ENCODE data around the gene RANBP9. TPM values are rescaled to one million over a fixed set of nuclear protein-coding genes. Genes with fewer than 3 reads are reported as not detected.

RANBP9 gene
- total RNA-seq, 2 donors from 2014 or later, result 43.7 to 45.4 TPM

- peaks cover 16% of the 10 kb centered on the region for H3K36me3 ChIP-seq (ENCODE audit: control insufficient read depth, insufficient read depth, low read length)
- no peaks in the 10 kb centered on the region for H3K4me1 Mint-ChIP-seq
- no peak for TF ChIP-seq CTCF (conservative IDR thresholded peaks at IDR 0.05)
- H3K4me1 ChIP-seq (ENCODE audit: control insufficient read depth, insufficient read depth, low read length), result no peaks in the 10 kb centered on the region
- 92 to 93% methylated on average over 4 to 7 of the region's 7 CpGs for WGBS, 2 experiments (ENCODE audit: insufficient coverage in 1 of 2, insufficient read length in 1 of 2)
- DNase-seq, result no peak
- H3K27me3 ChIP-seq (ENCODE audit: control insufficient read depth, insufficient read depth, low read length, poor library complexity, severe bottlenecking), result no peaks in the 10 kb centered on the region
- H3K4me3 Mint-ChIP-seq, result no peak overlapping the region
- no peak overlapping the region for H3K4me3 ChIP-seq (ENCODE audit: low read length)
- H3K27ac ChIP-seq (ENCODE audit: low read depth, low read length), result no peak overlapping the region
- peaks cover 40% of the 10 kb centered on the region for H3K36me3 Mint-ChIP-seq (ENCODE audit: low read depth)
- H3K27ac Mint-ChIP-seq, result no peak overlapping the region
- H3K9me3 ChIP-seq (ENCODE audit: control insufficient read depth, low read length), result no peaks in the 10 kb centered on the region
- no peaks in the 10 kb centered on the region for H3K9me3 Mint-ChIP-seq
- H3K27me3 Mint-ChIP-seq (ENCODE audit: insufficient read depth), result no peaks in the 10 kb centered on the region
- no peak overlapping the region for H3K9ac ChIP-seq (ENCODE audit: extremely low read depth, low read length, poor library complexity, severe bottlenecking)
These were observed 124.8 kb downstream of the RANBP9 start for GRCh38 chr6:13586603-13587542.

GRCh38 chr6:13581700-13582229 is 129.9 kb downstream of the RANBP9 start:
- Histone ChIP-seq H3K9me3 (ENCODE audit: control insufficient read depth, low read length) (peaks cover 4% of the 10 kb centered on the region), H3K27ac (ENCODE audit: low read depth, low read length) (no peak overlapping the region), H3K4me3 (ENCODE audit: low read length) (no peak overlapping the region), H3K36me3 (ENCODE audit: control insufficient read depth, insufficient read depth, low read length) (peaks cover 15% of the 10 kb centered on the region), H3K27me3 (ENCODE audit: control insufficient read depth, insufficient read depth, low read length, poor library complexity, severe bottlenecking) (no peaks in the 10 kb centered on the region), H3K4me1 (ENCODE audit: control insufficient read depth, insufficient read depth, low read length) (no peaks in the 10 kb centered on the region), H3K9ac (ENCODE audit: extremely low read depth, low read length, poor library complexity, severe bottlenecking) (no peak overlapping the region)
- TF ChIP-seq CTCF (conservative IDR thresholded peaks at IDR 0.05), result no peak
- no peaks in the 10 kb centered on the region for H3K27me3 Mint-ChIP-seq (ENCODE audit: insufficient read depth)
- peaks cover 46% of the 10 kb centered on the region for H3K36me3 Mint-ChIP-seq (ENCODE audit: low read depth)
- WGBS, 2 experiments (ENCODE audit: insufficient coverage in 1 of 2, insufficient read length in 1 of 2), result 96% methylated on average over 8 to 9 of the region's 9 CpGs
- H3K27ac Mint-ChIP-seq, result no peak overlapping the region
- DNase-seq, result no peak
- no peak overlapping the region for H3K4me3 Mint-ChIP-seq
- H3K9me3 Mint-ChIP-seq, result peaks cover 6% of the 10 kb centered on the region
- no peaks in the 10 kb centered on the region for H3K4me1 Mint-ChIP-seq

- no peak for TF ChIP-seq CTCF (conservative IDR thresholded peaks at IDR 0.05)
- no peaks in the 10 kb centered on the region for H3K4me1 ChIP-seq (ENCODE audit: control insufficient read depth, insufficient read depth, low read length)
- Mint-ChIP-seq H3K27ac (no peak overlapping the region), H3K27me3 (ENCODE audit: insufficient read depth) (no peaks in the 10 kb centered on the region), H3K4me3 (no peak overlapping the region), H3K36me3 (ENCODE audit: low read depth) (peaks cover 37% of the 10 kb centered on the region), H3K9me3 (peaks cover 6% of the 10 kb centered on the region), H3K4me1 (no peaks in the 10 kb centered on the region)
- WGBS, 2 experiments (ENCODE audit: insufficient coverage in 1 of 2, insufficient read length in 1 of 2), result 83% methylated on average over 1 of the region's 1 CpG; no CpG with 5 or more reads in 1 of the 2 experiments
- no peak overlapping the region for H3K9ac ChIP-seq (ENCODE audit: extremely low read depth, low read length, poor library complexity, severe bottlenecking)
- H3K9me3 ChIP-seq (ENCODE audit: control insufficient read depth, low read length), result peaks cover 7% of the 10 kb centered on the region
- no peaks in the 10 kb centered on the region for H3K27me3 ChIP-seq (ENCODE audit: control insufficient read depth, insufficient read depth, low read length, poor library complexity, severe bottlenecking)
- DNase-seq, result no peak
- no peak overlapping the region for H3K27ac ChIP-seq (ENCODE audit: low read depth, low read length)
- no peak overlapping the region for H3K4me3 ChIP-seq (ENCODE audit: low read length)
- peaks cover 15% of the 10 kb centered on the region for H3K36me3 ChIP-seq (ENCODE audit: control insufficient read depth, insufficient read depth, low read length)
These were observed 131.7 kb downstream of the RANBP9 start for GRCh38 chr6:13579911-13580310.

All from endodermal cell (in vitro differentiated cells).